Memory B cell (primary cell): ENCODE results near the gene LTBP2.

Experiments
- ATAC-seq: fragments of 150-1000 bp; cut with Tn5 transposase; 2 replicates; pipeline ENCODE4 v1.10.0; 2021; ENCODE audit warnings: low read depth, mild to moderate bottlenecking, moderate library complexity
- DNase-seq, 2 donors: peaks; one replicate each; pipeline ENCODE4 v3.0.0; 2022; ENCODE audit warnings: low spot score in 2 of 2
- H3K27ac Mint-ChIP-seq: one replicate; pipeline ENCODE4 v1.8.0; 2022; ENCODE audit warnings: mild to moderate bottlenecking, moderate library complexity, mixed read lengths
- H3K27me3 Mint-ChIP-seq: one replicate; pipeline ENCODE4 v1.8.0; 2022; ENCODE audit warnings: mixed read lengths
- H3K36me3 Mint-ChIP-seq: one replicate; pipeline ENCODE4 v1.8.0; 2022; ENCODE audit warnings: mild to moderate bottlenecking, mixed read lengths
- H3K4me1 Mint-ChIP-seq: one replicate; pipeline ENCODE4 v1.8.0; 2022; ENCODE audit warnings: mixed read lengths
- H3K4me3 Mint-ChIP-seq: one replicate; pipeline ENCODE4 v1.8.0; 2022; ENCODE audit warnings: mild to moderate bottlenecking, moderate library complexity, mixed read lengths
- H3K9me3 Mint-ChIP-seq: one replicate; pipeline ENCODE4 v1.8.0; 2022; ENCODE audit warnings: mixed read lengths

LTBP2 gene

GRCh38 chr14:74572726-74573301 lies 39.2 kb downstream of the LTBP2 start:
- peaks cover 16% of the 10 kb centered on the region for H3K27me3 Mint-ChIP-seq
- H3K4me1 Mint-ChIP-seq, result peaks cover 8% of the 10 kb centered on the region
- DNase-seq (no peak), ATAC-seq (no peak)
- no peak overlapping the region for H3K27ac Mint-ChIP-seq
- H3K4me3 Mint-ChIP-seq, result no peak overlapping the region
- no peaks in the 10 kb centered on the region for H3K36me3 Mint-ChIP-seq
- no peaks in the 10 kb centered on the region for H3K9me3 Mint-ChIP-seq

- ATAC-seq (no peak), DNase-seq (no peak)
- no peaks in the 10 kb centered on the region for H3K36me3 Mint-ChIP-seq
- H3K4me3 Mint-ChIP-seq, result no peak overlapping the region
- H3K27ac Mint-ChIP-seq, result no peak overlapping the region
- H3K27me3 Mint-ChIP-seq, result peaks cover 16% of the 10 kb centered on the region
- peaks cover 8% of the 10 kb centered on the region for H3K4me1 Mint-ChIP-seq
- no peaks in the 10 kb centered on the region for H3K9me3 Mint-ChIP-seq
Observed at GRCh38 chr14:74571901-74572725, 39.9 kb downstream of the LTBP2 start.

GRCh38 chr14:74571441-74571841 lies 40.6 kb downstream of the LTBP2 start:
- DNase-seq, result no peak
- Mint-ChIP-seq H3K27ac (no peak overlapping the region), H3K4me1 (peaks cover 8% of the 10 kb centered on the region), H3K4me3 (no peak overlapping the region), H3K36me3 (no peaks in the 10 kb centered on the region), H3K9me3 (no peaks in the 10 kb centered on the region), H3K27me3 (peaks cover 18% of the 10 kb centered on the region)
- no peak for ATAC-seq

- no peaks in the 10 kb centered on the region for H3K36me3 Mint-ChIP-seq
- no peak overlapping the region for H3K4me3 Mint-ChIP-seq
- H3K27me3 Mint-ChIP-seq, result peaks cover 20% of the 10 kb centered on the region
Observed at GRCh38 chr14:74570696-74571095, 41.3 kb downstream of the LTBP2 start.

GRCh38 chr14:74569806-74570591 lies 42.0 kb downstream of the LTBP2 start:
- no peaks in the 10 kb centered on the region for H3K9me3 Mint-ChIP-seq
- H3K27ac Mint-ChIP-seq, result no peak overlapping the region
- H3K4me1 Mint-ChIP-seq, result peaks cover 8% of the 10 kb centered on the region
- H3K4me3 Mint-ChIP-seq, result no peak overlapping the region
- no peaks in the 10 kb centered on the region for H3K36me3 Mint-ChIP-seq
- H3K27me3 Mint-ChIP-seq, result peaks cover 23% of the 10 kb centered on the region
- no peak for ATAC-seq
- DNase-seq, result no peak

More at GRCh38 chr14:74570696-74571095, 41.3 kb downstream of the LTBP2 start:
- Mint-ChIP-seq H3K9me3 (no peaks in the 10 kb centered on the region), H3K27ac (no peak overlapping the region), H3K4me1 (peaks cover 8% of the 10 kb centered on the region)
- ATAC-seq (no peak), DNase-seq (no peak)

GRCh38 chr14:74569387-74569786 lies 42.6 kb downstream of the LTBP2 start:
- DNase-seq (no peak), ATAC-seq (no peak)
- Mint-ChIP-seq H3K4me3 (no peak overlapping the region), H3K4me1 (peaks cover 8% of the 10 kb centered on the region), H3K9me3 (no peaks in the 10 kb centered on the region), H3K27ac (no peak overlapping the region), H3K36me3 (no peaks in the 10 kb centered on the region), H3K27me3 (peaks cover 23% of the 10 kb centered on the region)

- Mint-ChIP-seq H3K36me3 (no peaks in the 10 kb centered on the region), H3K4me3 (no peak overlapping the region), H3K27ac (no peak overlapping the region), H3K4me1 (peaks cover 4% of the 10 kb centered on the region), H3K9me3 (no peaks in the 10 kb centered on the region), H3K27me3 (peaks cover 19% of the 10 kb centered on the region)
- DNase-seq (no peak), ATAC-seq (no peak)
Observed at GRCh38 chr14:74568911-74569310, 43.1 kb downstream of the LTBP2 start.

- no peak for DNase-seq
- H3K27ac Mint-ChIP-seq, result no peak overlapping the region
- peaks cover 4% of the 10 kb centered on the region for H3K4me1 Mint-ChIP-seq
- no peak for ATAC-seq
- no peak overlapping the region for H3K4me3 Mint-ChIP-seq
- H3K9me3 Mint-ChIP-seq, result no peaks in the 10 kb centered on the region
- H3K27me3 Mint-ChIP-seq, result peaks cover 19% of the 10 kb centered on the region
- H3K36me3 Mint-ChIP-seq, result no peaks in the 10 kb centered on the region
Observed at GRCh38 chr14:74568380-74568649, 43.7 kb downstream of the LTBP2 start.

- DNase-seq (no peak), ATAC-seq (no peak)
- H3K27ac Mint-ChIP-seq, result no peak overlapping the region
- H3K36me3 Mint-ChIP-seq, result no peaks in the 10 kb centered on the region
- H3K27me3 Mint-ChIP-seq, result peaks cover 16% of the 10 kb centered on the region
- H3K9me3 Mint-ChIP-seq, result no peaks in the 10 kb centered on the region
- no peak overlapping the region for H3K4me3 Mint-ChIP-seq
- peaks cover 4% of the 10 kb centered on the region for H3K4me1 Mint-ChIP-seq
Observed at GRCh38 chr14:74567646-74568379, 44.2 kb downstream of the LTBP2 start.

- ATAC-seq (no peak), DNase-seq (no peak)
- H3K27me3 Mint-ChIP-seq, result peaks cover 16% of the 10 kb centered on the region
- no peaks in the 10 kb centered on the region for H3K36me3 Mint-ChIP-seq
- no peak overlapping the region for H3K27ac Mint-ChIP-seq
- peaks cover 4% of the 10 kb centered on the region for H3K4me1 Mint-ChIP-seq
- H3K4me3 Mint-ChIP-seq, result no peak overlapping the region
- H3K9me3 Mint-ChIP-seq, result no peaks in the 10 kb centered on the region
Observed at GRCh38 chr14:74567219-74567618, 44.8 kb downstream of the LTBP2 start.

- Mint-ChIP-seq H3K27me3 (peaks cover 12% of the 10 kb centered on the region), H3K4me3 (no peak overlapping the region), H3K27ac (no peak overlapping the region), H3K36me3 (no peaks in the 10 kb centered on the region), H3K4me1 (no peaks in the 10 kb centered on the region), H3K9me3 (no peaks in the 10 kb centered on the region)
- no peak for ATAC-seq
- no peak for DNase-seq
Observed at GRCh38 chr14:74566174-74567141, 45.6 kb downstream of the LTBP2 start.

- DNase-seq (no peak), ATAC-seq (no peak)
- no peaks in the 10 kb centered on the region for H3K9me3 Mint-ChIP-seq
- no peaks in the 10 kb centered on the region for H3K36me3 Mint-ChIP-seq
- peaks cover 7% of the 10 kb centered on the region for H3K27me3 Mint-ChIP-seq
- H3K4me1 Mint-ChIP-seq, result no peaks in the 10 kb centered on the region
- H3K27ac Mint-ChIP-seq, result no peak overlapping the region
- no peak overlapping the region for H3K4me3 Mint-ChIP-seq
Observed at GRCh38 chr14:74563586-74564159, 48.4 kb downstream of the LTBP2 start.

- Mint-ChIP-seq H3K27ac (no peak overlapping the region), H3K4me1 (no peaks in the 10 kb centered on the region), H3K9me3 (no peaks in the 10 kb centered on the region), H3K4me3 (no peak overlapping the region), H3K27me3 (peaks cover 7% of the 10 kb centered on the region), H3K36me3 (no peaks in the 10 kb centered on the region)
- DNase-seq, result no peak
- no peak for ATAC-seq
Observed at GRCh38 chr14:74563233-74563585, 48.8 kb downstream of the LTBP2 start.
